Suppressor macrophage (primary cell): ENCODE results near the gene BLOC1S3.
A peak's percentile ranks its signal among the peaks of the same experiment; 100 is the strongest.

Experiments
- DNase-seq, 4 experiments: peaks; one replicate each; pipeline ENCODE4 v3.0.0-alpha.2; 2020 to 2022

The BLOC1S3 gene

DNA sequence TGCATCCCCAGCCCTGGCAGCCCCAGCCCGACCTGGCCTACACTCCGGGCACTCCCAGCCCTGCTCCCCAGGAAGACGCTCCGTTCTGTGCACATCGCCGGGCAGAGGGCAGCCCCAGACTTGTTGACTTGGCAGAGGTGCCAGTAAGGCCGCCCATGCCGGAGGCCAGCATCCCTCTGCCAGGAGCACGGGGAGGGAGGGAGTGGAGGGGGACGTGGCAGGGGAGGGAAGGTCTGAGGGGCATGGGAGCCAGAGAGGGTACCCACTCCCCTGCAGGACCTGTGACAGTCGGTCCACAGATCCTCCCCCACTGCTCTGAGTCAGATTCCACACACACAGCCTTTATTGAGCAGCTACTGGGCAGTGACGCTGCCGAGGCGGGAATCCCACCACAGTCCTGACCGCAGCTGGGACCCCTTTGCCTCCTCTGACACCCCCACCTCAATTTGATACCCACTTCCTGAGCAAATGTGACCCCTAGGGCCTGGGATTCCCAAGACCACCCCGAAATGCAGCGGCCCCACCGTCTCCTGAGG is 15.9 kb upstream of the BLOC1S3 start:
- no peak for DNase-seq

DNA sequence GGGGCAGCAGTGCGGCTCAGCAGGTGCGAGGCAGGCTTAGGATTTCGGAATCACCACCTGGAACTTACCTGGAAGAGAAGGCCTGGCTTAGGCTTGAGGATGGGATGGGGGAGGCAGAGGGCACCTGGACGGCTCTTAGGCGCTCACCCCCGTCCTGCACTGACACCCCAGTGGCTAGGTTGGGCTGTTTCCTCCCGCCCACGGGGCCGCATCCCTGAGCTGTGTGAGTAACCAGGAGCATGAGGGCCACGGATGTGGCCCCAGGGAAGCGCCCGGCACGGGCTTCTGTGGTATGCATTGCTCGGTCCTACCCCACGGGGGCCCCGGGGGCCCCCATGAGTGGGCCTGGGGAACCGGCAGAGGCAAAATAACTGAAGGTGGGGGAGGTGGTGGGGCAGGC is 15.4 kb upstream of the BLOC1S3 start:
- peak in 1 of 4 experiments; percentile 36 for DNase-seq

DNA sequence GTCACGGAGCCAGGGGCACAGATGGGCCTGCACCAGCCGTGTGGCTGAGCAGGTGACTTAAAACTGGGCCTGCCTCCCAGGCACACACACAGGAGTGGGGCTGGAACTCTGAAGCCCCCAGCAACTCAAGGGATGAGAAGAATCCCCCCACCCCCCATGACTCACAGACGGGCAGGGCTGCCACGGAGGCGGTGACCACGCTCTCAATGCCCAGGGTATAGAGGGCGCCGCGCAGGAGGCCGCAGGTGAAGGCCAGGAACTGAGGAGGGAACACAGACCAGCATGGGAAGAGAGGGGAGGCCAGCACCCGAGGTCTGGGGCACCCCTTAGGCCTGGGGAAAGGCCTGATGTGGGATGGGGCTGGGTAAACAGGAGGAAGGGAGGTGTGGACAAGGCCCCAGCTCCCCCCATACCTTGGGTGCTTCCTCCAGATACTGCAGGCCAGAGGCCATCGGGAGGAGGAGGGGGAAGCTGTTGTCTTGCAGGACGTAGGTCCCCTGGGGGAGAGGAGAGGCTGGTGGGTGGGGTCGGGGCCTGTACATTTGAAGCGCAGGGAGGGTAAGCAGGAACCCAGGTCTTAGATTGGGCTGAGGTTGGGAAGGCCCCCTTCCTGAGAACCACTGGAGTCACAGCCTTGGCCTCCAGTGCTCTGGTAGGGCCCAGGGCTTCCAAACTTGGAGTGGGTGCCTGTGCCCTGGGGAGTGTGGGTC is 14.7 kb upstream of the BLOC1S3 start:
- no peak for DNase-seq

DNA sequence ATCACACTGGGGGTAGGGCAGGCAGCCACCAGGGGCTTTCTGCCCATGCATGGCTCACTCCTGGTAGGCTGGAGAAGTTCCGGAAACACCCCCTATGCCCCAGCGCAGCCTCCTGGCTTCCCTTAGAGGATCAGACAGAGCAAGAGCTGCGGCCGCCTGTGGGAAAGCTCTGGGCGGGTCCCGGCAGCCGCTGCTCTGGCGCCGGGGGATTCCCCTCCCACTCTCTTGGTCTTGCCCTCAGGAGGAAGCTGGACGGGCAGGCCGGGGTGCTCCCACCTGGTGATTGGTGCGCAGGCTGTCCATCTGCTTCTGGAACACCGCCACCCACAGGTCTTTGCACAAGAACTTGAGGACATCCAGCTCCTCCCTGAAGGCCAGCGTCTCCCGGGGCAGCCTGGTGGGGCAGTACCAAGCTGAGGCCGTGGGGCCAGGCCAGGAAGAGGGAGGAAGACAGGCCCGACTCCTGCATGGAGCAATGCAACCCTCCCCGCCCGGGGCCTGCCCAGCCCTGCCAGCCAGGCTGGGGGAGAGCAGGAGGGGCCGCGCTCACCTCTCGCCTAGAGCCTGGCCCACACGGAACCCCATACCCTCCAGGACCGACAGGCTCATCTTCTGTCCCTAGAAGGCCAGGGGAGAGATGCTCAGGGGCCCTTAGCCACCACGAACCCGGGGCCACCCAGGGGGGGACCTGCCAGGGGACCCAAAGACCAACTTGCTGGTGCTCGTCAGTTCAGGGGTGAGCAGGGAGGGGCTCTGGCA is 13.8 kb upstream of the BLOC1S3 start:
- DNase-seq: peak; percentile 84 to 94 (median 91)

DNA sequence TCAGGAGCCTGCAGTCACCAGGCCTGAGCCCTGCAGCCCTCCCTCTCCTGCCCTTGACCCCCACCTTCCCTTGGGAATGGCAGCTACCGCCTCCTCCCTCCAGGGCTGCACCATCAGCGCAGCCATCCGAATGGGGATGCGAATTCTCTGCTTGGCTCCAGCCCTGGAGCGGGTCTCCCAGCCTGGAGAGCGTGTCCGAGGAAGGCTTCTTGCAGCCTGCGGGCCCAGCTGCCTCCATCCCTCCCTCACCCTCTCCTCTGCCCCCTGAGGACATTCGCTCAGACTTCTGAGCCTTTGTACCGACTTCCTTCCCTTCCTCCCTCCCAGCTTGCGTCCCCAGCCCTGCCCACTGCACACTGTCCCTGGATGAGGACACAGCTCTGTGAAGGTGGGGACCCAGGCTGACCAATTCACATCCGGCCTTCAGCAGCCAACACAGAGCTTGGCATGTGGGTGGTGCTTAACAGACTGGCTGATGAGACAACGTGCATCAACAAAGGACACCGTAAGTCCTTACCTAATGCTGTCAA is 11.8 kb upstream of the BLOC1S3 start:
- no peak for DNase-seq

DNA sequence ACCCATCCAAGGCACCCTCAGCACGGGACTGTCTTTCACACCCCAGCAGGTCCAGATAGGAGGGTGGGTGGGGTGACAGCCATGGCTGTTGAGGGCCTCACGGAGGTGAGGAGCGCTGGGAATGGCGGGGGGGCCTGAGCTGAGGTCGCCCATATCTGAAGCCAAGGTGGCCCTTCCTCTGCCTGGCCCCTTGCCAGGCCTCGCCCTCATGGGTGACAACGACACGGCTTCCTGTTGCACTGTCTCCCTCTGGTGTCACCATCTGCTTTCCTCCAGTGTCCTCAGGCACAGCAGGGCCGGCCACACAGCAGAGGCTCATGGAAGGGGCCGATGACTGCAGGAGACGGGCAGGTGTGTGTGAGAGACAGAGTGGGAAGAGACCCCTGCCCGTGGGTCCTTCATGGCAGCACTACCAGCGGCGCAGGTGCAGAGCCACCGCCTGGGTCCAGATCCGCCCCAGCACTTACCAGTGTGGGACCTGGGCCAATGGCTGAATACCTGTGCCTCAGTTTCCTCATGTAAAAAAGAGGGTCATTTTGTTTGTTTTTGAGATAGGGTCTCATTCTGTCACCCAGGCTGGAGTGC is 9.7 kb upstream of the BLOC1S3 start:
- no peak for DNase-seq

DNA sequence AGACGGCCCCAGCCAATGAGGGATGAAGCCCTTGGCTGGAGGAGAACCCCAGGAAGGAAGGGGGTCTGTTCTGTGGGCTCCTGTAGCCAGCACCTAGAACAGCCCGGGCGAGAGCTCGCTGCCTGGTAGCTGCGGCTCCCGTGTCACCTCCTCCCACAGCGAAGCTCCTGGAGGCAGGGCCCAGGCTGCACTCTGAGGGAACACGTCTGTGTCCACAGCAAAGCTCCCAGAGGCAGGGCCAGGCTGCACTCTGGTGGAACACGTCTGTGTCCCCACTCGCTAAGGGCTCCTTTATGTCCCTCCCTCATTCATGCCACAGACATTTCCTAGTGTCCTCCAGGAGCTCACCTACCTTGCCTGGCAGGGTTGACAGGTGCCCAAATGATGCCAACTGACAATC is 9.0 kb upstream of the BLOC1S3 start:
- DNase-seq: no peak

DNA sequence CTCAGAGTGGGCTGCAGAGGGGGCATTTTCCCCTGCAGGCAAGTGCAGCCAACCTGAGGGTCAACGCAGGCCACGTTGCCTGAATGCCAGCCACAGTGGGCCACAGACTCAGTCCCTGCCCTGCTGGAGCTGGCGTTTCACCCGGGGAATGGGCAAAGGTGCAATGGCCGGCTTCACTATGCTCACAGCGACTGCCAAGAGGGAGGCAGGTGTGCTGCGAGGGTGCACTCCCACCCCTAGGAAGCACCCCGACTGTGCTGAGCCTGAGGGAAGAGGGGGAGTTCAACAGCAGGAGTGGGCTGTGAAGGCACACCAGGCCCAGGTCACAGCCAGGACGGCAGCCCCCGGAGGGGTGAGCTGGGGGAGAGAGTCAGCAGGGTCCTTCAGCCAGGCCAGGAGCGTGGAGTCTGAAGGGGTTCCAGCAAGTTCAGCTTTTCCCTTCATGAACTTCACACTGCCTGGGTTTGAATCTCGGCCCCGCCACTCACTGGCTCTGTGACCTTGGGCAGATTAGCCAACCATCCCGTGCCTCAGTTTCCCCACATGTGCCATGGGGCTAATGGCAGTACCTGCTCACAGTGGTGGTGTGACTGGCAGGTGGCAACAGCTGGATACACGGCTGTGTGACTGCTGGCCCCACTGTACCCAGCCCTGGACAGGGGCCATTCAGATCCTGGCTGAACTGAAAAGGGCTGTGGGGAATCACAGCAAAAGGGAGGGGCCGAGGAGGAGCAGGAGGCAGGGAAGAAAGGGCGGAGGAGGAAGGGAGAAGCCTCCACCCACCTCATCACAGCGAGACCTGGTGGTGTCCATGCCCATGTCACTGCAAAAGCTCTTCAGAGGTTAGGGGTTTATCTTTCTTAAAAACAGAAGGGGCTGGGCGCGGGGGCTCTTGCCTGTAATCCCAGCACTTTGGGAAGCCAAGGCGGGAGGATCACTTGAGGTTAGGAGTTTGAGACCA is 8.2 kb upstream of the BLOC1S3 start:
- no peak for DNase-seq

DNA sequence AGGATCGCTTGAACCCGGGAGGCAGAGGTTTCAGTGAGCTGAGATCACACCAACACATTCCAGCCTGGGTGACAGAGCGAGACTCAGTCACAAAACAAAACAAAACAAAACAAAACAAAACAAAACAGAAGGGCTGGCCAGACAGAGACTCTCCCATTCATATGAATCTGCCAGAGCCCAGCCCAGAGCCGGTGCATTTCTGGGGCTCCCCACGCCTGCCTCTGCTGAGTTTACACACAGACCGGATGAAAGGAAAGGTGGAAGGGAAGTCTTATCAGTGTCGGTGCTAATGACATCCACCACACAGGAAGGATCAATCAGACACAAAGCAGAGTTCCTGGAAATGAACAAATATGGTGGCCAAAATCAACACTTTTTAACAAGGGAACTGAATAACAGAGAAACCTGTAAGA is 7.4 kb upstream of the BLOC1S3 start:
- no peak for DNase-seq

DNA sequence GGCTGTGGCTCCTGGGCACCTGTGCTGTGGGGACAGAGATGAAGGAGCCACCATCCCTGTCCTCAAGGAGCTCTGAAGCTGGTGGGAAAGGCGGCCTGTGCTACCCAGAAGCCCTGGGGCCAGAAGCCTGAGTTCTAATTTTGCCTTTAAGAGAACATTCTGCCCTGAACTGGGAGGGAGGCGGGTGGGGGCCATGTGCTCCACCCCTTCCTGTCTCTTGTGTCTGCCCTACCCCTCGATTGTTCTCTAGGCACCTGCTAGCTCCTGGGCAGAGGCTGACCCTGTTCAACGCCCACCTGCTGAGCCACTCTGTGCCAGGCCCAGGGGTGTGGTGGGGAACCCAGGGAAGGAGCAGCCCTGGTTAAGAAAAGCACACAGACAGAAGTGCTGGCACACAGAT is 6.4 kb upstream of the BLOC1S3 start:
- no peak for DNase-seq

DNA sequence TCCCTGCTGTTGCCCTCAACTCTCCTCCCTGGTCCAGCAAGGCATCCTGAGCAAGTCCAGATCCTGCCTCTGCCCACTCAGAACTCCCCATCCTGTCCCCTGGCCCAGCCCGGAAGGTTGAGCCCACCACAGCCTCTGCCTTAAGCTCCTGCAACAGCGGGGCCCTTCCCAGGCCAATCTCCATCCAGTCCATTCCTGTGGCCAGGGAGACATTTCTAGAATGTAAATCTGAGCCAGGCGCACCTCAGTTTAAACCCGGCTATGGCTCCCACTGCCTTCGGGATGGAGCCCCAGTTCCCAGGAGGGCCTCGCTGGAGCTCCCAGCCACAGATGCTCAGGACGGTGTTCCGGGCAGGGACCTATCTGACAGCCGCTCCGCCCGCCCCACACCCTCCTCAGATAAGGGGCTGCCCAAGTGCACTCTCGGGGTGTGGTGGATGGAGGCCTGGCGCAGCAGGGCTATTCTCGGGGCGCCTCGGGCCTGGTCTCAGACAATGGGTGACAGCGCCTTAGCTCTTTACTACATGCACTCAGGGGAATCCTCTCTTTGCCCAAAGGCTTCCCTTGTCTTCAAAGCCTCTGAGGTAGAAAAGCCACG is 5.9 kb upstream of the BLOC1S3 start:
- DNase-seq: no peak

DNA sequence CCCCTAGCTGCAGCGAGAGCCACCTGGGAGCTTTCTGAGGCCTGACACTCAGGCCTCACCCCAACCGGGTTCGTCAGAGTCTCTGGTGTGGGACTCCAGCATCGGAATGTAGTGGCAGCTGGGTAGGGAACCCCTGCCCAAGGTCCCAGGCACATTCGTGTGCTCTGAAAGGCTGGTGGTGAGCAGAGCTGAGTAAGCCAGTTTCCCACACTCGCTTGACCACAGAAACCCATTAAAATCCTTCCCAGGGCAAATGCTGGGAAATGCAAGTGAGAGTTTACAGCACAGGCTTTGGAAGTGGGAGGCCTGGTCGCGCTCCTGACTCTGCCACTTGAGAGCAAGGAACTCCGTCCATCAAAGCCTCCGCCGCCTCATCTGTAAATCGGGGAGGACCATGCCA is 4.8 kb upstream of the BLOC1S3 start:
- no peak for DNase-seq

DNA sequence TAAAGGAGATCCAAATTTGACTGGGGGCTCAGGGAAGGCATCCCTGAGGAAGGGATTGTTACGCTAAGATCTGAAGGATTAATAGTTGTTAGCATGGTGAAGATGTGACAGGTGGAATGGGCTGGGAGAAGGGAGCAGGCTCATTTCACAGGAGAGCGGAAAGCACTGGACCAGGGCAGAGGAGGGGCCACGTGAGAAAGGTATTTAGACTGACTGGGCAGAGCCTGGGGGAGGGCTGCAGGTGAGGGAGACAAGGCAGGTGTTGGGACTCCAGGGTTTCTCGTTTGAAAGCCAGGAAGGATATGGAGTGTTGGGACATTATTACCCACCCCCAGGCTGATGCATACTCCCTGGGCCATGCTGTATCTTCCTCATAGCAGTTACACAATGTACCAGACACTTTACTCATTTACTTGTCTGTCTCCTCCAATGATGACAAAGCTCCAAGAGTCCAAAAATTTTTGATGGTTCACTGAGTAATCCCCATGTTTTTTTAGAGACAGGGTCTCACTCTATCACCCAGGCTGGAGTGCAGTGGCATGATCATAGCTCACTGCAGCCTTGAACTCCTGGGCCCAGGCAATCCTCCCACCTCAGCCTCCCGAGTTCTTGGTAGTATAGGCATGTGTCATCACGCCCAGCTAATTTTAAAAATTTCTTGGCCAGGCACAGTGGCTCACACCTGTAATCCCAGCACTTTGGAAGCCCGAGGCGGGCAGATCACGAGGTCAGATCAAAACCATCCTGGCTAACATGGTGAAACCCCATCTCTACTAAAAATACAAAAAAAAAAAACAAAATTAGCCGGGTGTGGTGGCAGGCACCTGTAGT is 2.9 kb upstream of the BLOC1S3 start:
- DNase-seq: peak in 3 of 4 experiments; percentile 57 to 62 (median 61)

DNA sequence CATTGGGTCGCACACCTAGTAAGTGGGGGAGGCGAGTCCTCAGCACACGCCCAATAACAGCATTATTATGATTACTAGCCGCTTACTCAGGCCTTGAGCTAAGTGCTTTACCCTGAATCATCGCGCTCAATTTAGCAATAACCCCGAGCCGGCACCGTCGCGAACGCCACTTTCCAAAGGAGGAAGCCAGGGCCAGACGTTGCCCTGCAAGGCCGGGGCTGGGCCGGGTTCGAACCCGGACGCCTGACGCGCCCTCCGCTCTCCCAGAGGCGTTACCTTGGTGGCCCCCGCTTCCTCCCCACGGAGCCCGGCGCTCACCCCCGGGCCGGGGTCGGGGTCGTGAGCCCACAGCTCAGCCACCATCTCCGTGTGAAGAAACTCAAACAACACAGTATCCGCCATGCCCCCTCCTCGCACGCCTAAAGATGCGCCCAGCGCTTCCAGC is 745 bp upstream of the BLOC1S3 start, which contains the start of gene TRAPPC6A:
Gene TRAPPC6A (minus strand): TSS at position 421 of the 445 bp plus-strand sequence. CDS start 19 bp downstream, at position 402.
- peak; percentile 88 to 91 (median 90) for DNase-seq

DNA sequence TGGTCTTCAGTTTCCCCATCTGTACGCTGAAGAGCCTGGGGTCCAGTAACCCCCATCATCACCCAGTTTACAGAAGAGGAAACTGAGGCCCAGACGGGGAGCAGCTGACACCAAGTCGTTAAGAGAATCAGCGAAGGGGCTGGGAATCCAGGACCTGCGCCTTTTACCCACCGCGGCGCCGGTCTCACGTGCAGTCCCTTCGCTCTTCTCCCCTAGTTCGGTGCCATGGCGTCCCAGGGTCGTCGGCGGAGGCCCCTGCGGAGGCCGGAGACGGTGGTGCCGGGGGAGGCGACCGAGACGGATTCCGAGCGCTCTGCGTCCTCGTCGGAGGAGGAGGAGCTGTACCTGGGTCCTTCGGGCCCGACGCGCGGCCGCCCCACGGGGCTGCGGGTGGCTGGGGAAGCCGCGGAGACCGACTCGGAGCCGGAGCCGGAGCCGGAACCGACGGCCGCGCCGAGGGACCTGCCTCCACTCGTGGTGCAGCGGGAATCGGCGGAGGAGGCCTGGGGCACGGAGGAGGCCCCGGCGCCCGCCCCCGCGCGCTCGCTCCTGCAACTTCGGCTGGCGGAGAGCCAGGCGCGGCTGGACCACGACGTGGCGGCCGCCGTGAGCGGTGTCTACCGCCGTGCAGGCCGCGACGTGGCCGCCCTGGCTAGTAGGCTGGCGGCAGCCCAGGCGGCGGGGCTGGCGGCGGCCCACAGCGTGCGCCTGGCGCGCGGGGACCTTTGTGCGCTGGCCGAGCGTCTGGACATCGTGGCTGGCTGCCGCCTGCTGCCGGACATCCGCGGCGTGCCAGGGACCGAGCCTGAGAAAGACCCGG is 698 bp downstream of the BLOC1S3 start:
- peak; percentile 36 to 83 (median 61) for DNase-seq

DNA sequence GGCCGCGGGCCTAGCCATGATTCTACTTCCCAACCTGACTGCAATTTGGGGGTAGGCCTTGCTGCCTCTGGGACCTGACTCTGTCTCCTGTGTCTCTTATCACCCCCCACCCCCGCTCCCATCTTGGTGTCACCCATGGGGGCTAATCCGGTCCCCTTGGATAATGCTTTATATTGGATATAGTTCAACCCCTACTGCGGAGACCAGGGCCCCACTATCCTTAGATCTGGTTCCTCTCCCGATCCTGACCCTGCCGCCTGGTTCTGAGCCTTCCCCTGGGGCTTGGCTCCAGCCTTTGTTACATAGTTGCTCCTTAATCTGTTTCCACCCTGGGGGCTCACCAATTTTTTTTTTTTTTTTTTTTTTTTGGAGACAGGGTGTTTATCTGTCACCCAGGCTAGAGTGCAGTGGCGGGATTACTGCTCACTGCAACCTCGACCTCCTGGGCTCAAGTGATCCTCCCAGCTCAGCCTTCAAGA is 1.3 kb downstream of the BLOC1S3 start:
- no peak for DNase-seq

DNA sequence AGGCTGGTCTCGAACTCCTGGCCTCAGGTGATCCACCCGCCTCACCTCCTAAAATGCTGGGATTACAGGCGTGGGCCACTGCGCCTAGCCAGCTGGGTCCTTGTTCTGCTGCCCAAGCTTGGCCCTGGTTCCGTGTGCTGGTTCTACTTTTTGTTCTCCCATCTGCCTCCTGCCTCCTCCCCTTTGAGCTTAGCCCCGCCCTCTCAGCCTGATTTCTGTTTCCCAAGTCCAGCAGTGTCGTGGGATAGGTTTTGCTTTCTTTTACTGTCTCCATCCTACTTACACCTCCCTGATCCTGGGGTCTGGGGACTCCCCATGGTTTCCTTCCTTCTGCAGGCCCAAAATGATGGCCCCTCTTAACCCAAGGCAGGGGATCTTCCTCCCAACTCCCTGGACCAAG is 2.4 kb downstream of the BLOC1S3 start:
- peak in 2 of 4 experiments; percentile 35 to 47 for DNase-seq

DNA sequence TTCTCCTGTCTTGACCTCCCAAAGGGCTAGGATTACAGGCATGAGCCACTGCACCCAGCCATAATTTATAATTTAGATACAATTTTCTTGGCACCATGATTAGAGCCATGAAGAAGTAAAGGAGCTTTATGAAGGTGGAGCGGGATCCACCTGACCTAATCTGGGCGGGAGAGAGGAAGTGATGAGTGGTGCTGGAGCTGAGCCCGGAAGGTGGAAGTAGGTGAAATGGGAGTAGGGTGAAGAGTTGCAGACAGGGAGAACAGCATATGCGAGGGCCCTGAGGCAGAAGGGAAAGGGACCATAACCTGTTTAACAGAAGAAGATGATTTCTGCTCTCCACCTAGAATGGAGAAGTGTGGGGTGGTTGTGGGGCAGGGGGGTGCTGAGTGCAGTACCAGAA is 4.2 kb downstream of the BLOC1S3 start:
- peak in 1 of 4 experiments; percentile 29 for DNase-seq

DNA sequence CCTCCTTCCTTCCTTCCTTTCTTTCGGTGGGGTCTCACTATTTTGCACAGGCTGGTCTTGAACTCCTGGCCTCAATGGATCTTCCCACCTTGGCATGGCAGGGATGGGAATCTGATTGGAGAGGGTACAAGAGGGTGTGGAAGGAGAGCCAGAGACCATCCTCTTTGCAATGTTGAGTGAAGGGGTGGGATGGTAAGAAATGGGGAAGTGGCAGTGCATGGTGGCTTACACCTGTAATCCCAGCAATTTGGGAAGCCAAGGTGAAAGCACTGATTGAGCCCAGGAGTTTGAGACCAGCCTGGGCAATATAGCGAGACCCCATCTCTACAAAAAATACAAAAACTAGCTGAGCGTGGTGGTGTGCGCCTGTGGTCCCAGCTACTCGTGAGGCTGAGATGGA is 5.5 kb downstream of the BLOC1S3 start:
- DNase-seq: no peak
